Transverse colon (tissue), 4 donors: ENCODE measurements around the gene GPR37L1. TPM values are rescaled to one million over a fixed set of nuclear protein-coding genes. Genes with fewer than 3 reads are reported as not detected.
"Not testable (repeated sequence)": the region's sequence is repeated elsewhere in the genome, so short reads cannot be mapped to it uniquely, and the experiment has no call there.

ENCODE experiments used
- DNase-seq: peaks from one replicate; pipeline ENCODE4 v3.0.0-alpha.2; 2019
- H3K27ac ChIP-seq, 4 donors: fragments of 200-600 bp; sonication (generic); 2 replicates each; pipeline ENCODE4 v1.5.1; 2016 to 2018; ENCODE audit warnings: inconsistent platforms in 4 of 4
- H3K27me3 ChIP-seq: fragments of 200-600 bp; sonication (generic); 2 replicates; pipeline ENCODE4 v1.5.1; 2017; ENCODE audit warnings: inconsistent platforms
- H3K36me3 ChIP-seq, 4 donors: fragments of 200-600 bp; sonication (generic); 2 replicates each; pipeline ENCODE4 v1.5.1; 2017 to 2019; ENCODE audit warnings: inconsistent platforms in 4 of 4
- H3K4me1 ChIP-seq, 4 donors: fragments of 200-600 bp; sonication (generic); 2 replicates each; pipeline ENCODE4 v1.5.1; 2017 to 2020; ENCODE audit warnings: inconsistent platforms in 4 of 4
- H3K4me3 ChIP-seq, 4 donors: fragments of 200-600 bp; sonication (generic); 1 replicate in 1 of 4; 2 replicates in 3 of 4; pipeline versions ENCODE4 v1.5.1 to v1.6.1; 2017 to 2019; ENCODE audit warnings: inconsistent platforms in 4 of 4
- H3K9me3 ChIP-seq, 2 donors: fragments of 200-600 bp; sonication (generic); 2 replicates each; pipeline ENCODE4 v1.5.1; 2017 to 2019; ENCODE audit warnings: inconsistent platforms in 2 of 2
- EP300 ChIP-seq: sonication (generic); formaldehyde crosslinking; IDR thresholded peaks from one replicate; pipeline ENCODE4 v1.6.1; 2017; ENCODE audit warnings: antibody characterized with exemption, low read depth
- POLR2A ChIP-seq: fragments of 450-650 bp; IDR thresholded peaks from one replicate; pipeline ENCODE4 v1.6.1; 2016; ENCODE audit warnings: antibody characterized with exemption, mild to moderate bottlenecking, moderate library complexity
- POLR2AphosphoS5 ChIP-seq, 3 donors: sonication (generic); formaldehyde crosslinking; IDR thresholded peaks; one replicate each; pipeline ENCODE4 v1.6.1; 2016; ENCODE audit warnings: antibody characterized with exemption in 3 of 3
- WGBS, 2 donors: methylation state at CpG; one replicate each; pipeline ENCODE4 v1.1.5; 2018; ENCODE audit warnings: low coverage in 1 of 2; 5-methylcytosine and 5-hydroxymethylcytosine counted together
- in situ Hi-C, 4 donors: fragments of 200-750 bp; cut with MboI; loops; one replicate each; pipeline versions ENCODE4 v1.15.0 to v1.15.1; 2017; ENCODE audit warnings: low sequenced_read_pairs in 3 of 4, low pct_ligation_motif_present in 1 of 4, low pct_unique_long_range_greater_than_20kb in 1 of 4
- intact Hi-C: fragments of 100-400 bp; cut with DNase I; formaldehyde crosslinking; loops from one replicate; pipeline ENCODE4 v1.15.1; 2023; ENCODE audit warnings: low total_unique reads
- total RNA-seq, 4 donors: library from RNA; depleted of rRNA; stranded (reverse); fragments of >200 nt; gene quantifications; one replicate each; pipeline ENCODE4 v1.1.0, GENCODE V29; 2016
- TF ChIP-seq, protein P1 (sequence below), 5 experiments: fragments of 200-600 bp in 3 of 5; fragments of 450-650 bp in 2 of 5; sonication (generic) in 3 of 5; IDR thresholded peaks; 1 replicate in 2 of 5; 2 replicates in 3 of 5; pipeline ENCODE4 v1.5.1; 2016 to 2017; ENCODE audit warnings: antibody characterized with exemption in 5 of 5, inconsistent platforms in 3 of 5, mild to moderate bottlenecking in 2 of 5, moderate library complexity in 1 of 5

Gene GPR37L1
- total RNA-seq, 4 donors from 2014 or later = 0.55 to 0.95 TPM; not detected in 2

DNA sequence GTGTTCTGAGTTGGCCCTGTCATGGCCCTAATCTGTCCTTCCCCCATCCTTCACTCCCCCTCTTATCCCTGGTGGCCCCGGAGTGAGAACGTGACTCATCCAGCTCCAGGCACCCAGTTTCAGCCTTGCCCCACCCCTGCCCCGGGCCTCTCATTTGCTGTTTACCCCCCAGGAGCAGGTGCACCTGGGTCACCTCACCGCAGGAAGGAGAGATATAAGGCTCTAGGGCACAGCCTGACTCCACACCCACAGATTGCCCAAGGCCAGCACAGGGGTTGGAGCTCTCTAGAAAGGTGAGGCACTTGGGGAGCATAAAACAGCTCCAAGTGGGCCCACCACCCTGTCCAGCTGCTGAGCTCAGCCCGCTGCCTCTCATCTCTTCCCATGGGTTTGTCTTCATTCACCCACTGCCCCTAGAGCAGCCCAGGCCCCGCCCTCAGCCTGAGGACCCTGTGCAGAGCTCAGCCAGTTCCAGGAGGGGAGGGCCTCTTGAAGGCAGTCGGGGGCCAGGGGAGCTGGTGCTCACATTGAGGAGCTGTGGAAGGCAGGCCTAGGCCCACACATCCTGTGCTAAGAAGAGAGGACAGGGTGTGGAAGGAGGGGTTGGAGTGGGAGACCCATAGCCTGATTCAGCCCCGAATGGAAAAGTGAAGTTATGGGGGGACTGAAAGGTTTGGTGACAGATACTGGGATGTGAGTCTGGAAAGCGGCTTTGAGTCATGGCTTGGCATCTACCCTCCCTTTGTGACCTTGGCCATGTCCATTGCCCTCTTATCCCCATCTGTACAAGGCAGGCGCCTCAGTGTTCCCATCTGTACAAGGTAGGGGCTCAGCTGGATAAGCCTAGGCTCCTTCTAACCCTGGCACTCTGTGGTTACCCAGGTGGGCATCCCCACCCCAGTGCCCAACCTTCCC lies 16.1 kb upstream of the GPR37L1 start:
- Histone ChIP-seq H3K4me3 (no peak overlapping the region), H3K36me3 (no peaks in the 10 kb centered on the region), H3K27ac (peak overlapping the region; percentile 92 to 95 (median 92)), H3K9me3 (no peaks in the 10 kb centered on the region), H3K27me3 (no peaks in the 10 kb centered on the region), H3K4me1 (peaks cover 17 to 59% (median 48%) of the 10 kb centered on the region in 4 donors)
- peak; percentile 91 for DNase-seq
- intact Hi-C loops (no loop called here), in situ Hi-C loops (no loop called here)
- 49% methylated on average over 10 of the region's 10 CpGs; no CpG with 5 or more reads in 1 of the 2 donors for WGBS, 2 donors
- peak; percentile 66 to 95 (median 91) for TF ChIP-seq POLR2AphosphoS5 (IDR thresholded peaks at IDR 0.05)
- peak; percentile 89 for TF ChIP-seq POLR2A
- TF ChIP-seq EP300 = no peak

DNA sequence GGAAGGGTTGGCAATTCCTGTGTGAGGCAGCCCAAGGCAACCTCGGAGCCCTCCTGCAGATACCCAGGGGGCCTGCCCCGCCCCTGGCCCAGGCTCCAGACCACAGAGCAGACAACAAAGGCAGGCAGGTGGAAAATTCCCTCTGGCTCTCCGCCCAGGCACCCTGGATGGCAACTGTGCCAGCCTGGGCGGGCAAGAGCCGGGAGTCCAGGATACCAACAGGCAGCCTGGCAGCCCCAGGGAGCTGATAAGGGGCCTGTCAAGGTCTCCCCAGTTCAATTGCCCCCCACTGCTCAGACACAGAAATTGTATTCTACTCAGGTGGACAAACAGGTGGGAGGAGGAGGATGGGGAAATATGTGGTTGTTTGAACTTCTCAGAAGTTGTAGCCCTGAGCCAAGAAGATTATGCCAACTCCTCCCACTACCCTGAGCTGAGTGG lies 15.4 kb upstream of the GPR37L1 start:
- DNase-seq = peak; percentile 79
- TF ChIP-seq POLR2A = no peak
- peak in 1 of 3 donors; percentile 2 for TF ChIP-seq POLR2AphosphoS5 (IDR thresholded peaks at IDR 0.05)
- H3K36me3 ChIP-seq = no peaks in the 10 kb centered on the region
- H3K4me3 ChIP-seq = no peak overlapping the region
- peak overlapping the region; percentile 92 to 95 (median 92) for H3K27ac ChIP-seq
- intact Hi-C loops (no loop called here), in situ Hi-C loops (no loop called here)
- peaks cover 17 to 60% (median 48%) of the 10 kb centered on the region in 4 donors for H3K4me1 ChIP-seq
- WGBS, 2 donors = 53% methylated on average over 5 of the region's 5 CpGs; no CpG with 5 or more reads in 1 of the 2 donors
- no peaks in the 10 kb centered on the region for H3K27me3 ChIP-seq
- no peaks in the 10 kb centered on the region for H3K9me3 ChIP-seq

DNA sequence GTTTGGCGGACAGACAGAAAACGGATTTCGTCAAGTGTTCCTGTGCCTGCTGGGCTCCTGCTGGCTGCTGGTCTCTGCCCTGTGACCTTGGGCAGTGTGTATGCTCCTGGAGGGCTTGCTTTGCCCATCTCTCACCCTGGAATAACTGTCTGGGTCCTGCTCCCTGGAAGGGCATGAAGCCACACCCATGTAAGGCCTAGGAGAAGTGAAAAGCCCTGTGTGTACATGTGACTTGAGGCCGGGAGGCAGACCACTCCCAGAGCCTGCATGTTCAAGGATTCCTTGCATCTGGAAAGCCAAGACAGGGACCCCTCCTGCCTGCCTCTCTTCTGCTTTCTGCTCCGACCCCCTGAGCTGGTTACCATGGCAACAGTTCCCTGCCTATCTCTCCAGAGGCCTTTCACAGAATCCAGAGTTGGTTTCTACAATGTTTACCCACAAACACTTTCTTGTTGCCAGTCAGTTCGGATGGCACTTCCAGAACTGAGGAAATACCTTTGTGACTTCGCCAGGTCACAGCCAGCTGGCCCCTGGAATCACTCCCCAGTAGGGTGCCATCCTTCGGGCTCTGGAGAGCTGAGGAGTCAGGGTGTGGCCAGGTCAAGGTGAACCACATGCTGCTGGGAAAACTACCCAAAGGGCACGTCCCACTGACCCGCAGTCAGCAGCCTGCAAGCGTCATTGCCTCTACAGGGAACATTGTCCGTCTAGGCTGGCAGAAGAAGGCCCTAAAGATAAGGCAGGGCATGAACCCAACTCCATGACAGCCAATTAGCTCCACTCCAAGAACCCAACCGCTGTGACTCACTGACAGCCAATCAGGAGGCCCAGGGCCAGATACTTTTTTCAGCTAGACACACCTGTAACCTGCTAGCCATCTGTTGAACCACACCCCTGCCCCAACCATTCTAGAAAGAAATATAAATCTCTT lies 14.7 kb upstream of the GPR37L1 start:
- peak; percentile 87 for DNase-seq
- no peaks in the 10 kb centered on the region for H3K36me3 ChIP-seq
- H3K9me3 ChIP-seq = no peaks in the 10 kb centered on the region
- peaks cover 22 to 67% (median 54%) of the 10 kb centered on the region in 4 donors for H3K4me1 ChIP-seq
- peak overlapping the region; percentile 92 to 95 (median 92) for H3K27ac ChIP-seq
- H3K27me3 ChIP-seq = no peaks in the 10 kb centered on the region
- 51 to 60% methylated on average over 1 to 13 of the region's 13 CpGs for WGBS, 2 donors
- no peak overlapping the region for H3K4me3 ChIP-seq
- peak; percentile 93 for TF ChIP-seq EP300
- TF ChIP-seq, protein P1, sequence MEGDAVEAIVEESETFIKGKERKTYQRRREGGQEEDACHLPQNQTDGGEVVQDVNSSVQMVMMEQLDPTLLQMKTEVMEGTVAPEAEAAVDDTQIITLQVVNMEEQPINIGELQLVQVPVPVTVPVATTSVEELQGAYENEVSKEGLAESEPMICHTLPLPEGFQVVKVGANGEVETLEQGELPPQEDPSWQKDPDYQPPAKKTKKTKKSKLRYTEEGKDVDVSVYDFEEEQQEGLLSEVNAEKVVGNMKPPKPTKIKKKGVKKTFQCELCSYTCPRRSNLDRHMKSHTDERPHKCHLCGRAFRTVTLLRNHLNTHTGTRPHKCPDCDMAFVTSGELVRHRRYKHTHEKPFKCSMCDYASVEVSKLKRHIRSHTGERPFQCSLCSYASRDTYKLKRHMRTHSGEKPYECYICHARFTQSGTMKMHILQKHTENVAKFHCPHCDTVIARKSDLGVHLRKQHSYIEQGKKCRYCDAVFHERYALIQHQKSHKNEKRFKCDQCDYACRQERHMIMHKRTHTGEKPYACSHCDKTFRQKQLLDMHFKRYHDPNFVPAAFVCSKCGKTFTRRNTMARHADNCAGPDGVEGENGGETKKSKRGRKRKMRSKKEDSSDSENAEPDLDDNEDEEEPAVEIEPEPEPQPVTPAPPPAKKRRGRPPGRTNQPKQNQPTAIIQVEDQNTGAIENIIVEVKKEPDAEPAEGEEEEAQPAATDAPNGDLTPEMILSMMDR (IDR thresholded peaks at IDR 0.05) = no peak
- TF ChIP-seq POLR2A = peak; percentile 81
- peak; percentile 60 to 90 (median 89) for TF ChIP-seq POLR2AphosphoS5 (IDR thresholded peaks at IDR 0.05)
- in situ Hi-C loops (no loop called here), intact Hi-C loops (no loop called here)

DNA sequence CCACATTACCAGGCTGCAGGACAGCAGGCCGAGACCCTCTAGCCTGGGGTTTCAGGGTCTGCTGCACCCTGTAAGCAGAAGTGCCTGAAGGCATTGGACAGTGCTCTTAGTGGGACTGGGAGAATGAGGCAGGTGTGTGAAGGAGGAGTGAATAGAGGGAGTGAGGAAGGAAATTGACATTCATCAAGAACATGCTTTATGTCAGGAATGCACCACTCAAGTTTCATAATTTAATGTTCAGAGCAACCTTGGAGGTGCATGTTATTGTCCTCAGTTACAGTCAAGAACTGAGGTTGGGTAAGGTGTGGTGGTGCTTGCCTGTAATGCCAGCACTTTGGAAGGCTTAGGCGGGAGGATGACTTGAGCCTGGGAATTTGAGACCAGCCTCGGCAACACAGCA lies 11.7 kb upstream of the GPR37L1 start:
- H3K27ac ChIP-seq = peak overlapping the region in 1 of 4 donors; percentile 95
- no peaks in the 10 kb centered on the region for H3K27me3 ChIP-seq
- in situ Hi-C loops = loop anchor here in 3 of 4 donors (10.0 kb wide), 1 partner anchor 96 kb away; the partner anchor contains the start of gene ELF3 (in 3 of the 3)
- H3K9me3 ChIP-seq = no peaks in the 10 kb centered on the region
- TF ChIP-seq EP300 (no peak), POLR2AphosphoS5 (IDR thresholded peaks at IDR 0.05) (no peak), POLR2A (no peak)
- TF ChIP-seq, protein P1 (IDR thresholded peaks at IDR 0.05) = no peak
- no peak for DNase-seq
- intact Hi-C loops = no loop called here
- 80 to 100% methylated on average over 2 to 3 of the region's 3 CpGs for WGBS, 2 donors
- peaks cover 23 to 56% (median 44%) of the 10 kb centered on the region in 4 donors for H3K4me1 ChIP-seq
- no peaks in the 10 kb centered on the region for H3K36me3 ChIP-seq
- no peak overlapping the region for H3K4me3 ChIP-seq

DNA sequence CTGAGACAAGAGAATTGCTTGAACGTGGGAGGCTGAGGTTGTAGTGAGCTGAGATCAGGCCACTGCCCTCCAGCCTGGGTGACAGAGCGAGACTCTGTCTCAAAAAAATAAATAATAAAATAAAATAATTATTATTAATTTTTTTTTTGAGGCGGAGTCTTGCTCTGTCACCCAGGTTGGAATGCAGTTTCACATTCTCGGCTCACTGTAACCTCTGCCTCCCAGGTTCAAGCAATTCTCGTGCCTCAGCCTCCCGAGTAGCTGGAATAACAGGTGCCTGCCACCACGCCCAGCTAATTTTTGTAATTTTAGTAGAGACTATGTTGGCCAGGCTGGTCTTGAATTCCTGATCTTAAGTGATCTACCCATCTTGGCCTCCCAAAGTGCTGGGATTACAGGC lies 11.1 kb upstream of the GPR37L1 start:
- H3K36me3 ChIP-seq, H3K27me3 ChIP-seq, H3K9me3 ChIP-seq, H3K4me3 ChIP-seq, DNase-seq, intact Hi-C loops: not testable (repeated sequence)
- Histone ChIP-seq H3K27ac (peak overlapping the region in 1 of 4 donors; percentile 95), H3K4me1 (peaks cover 22 to 53% (median 38%) of the 10 kb centered on the region in 4 donors)
- in situ Hi-C loops = loop anchor here in 3 of 4 donors (10.0 kb wide), 1 partner anchor 97 kb away; the partner anchor contains the start of gene ELF3 (in 3 of the 3)
- 79 to 89% methylated on average over 4 to 7 of the region's 7 CpGs for WGBS, 2 donors
